HEK293 (cell line): ENCODE data around the gene MYCBPAP.

Experiments
- CTCF ChIA-PET: fragments of 350-600 bp; formaldehyde crosslinking; extraction: SDS; loops from one replicate; lab custom pipeline; 2021; ENCODE audit warnings: antibody characterized with exemption; lab: Yijun Ruan, JAX
- POLR2A ChIA-PET: fragments of 300-600 bp; formaldehyde crosslinking; extraction: SDS; loops from one replicate; lab custom pipeline; 2020; ENCODE audit warnings: antibody characterized with exemption, inconsistent platforms; lab: Yijun Ruan, JAX
- H3K27ac ChIP-seq: fragments of 200-500 bp; sonication (Bioruptor generic); 2 replicates; pipeline ENCODE4 v1.5.1; 2014; ENCODE audit warnings: low read depth, low read length, control low read depth, inconsistent platforms; ENCODE audit errors: extremely low read depth
- H3K36me3 ChIP-seq, 2 experiments: fragments of 200-500 bp in 1 of 2; sonication (Bioruptor generic) in 1 of 2; 1 replicate in 1 of 2; 2 replicates in 1 of 2; pipeline ENCODE4 v1.5.1; 2014 to 2017; ENCODE audit warnings: inconsistent platforms in 2 of 2, low read length in 2 of 2; ENCODE audit not compliant: control insufficient read depth in 2 of 2, insufficient read depth in 1 of 2
- H3K4me1 ChIP-seq: fragments of 200-500 bp; sonication (Bioruptor generic); 2 replicates; pipeline ENCODE4 v1.5.1; 2014; ENCODE audit warnings: mild to moderate bottlenecking, low read length, inconsistent platforms; ENCODE audit not compliant: control insufficient read depth, insufficient read depth
- H3K4me3 ChIP-seq: 2 replicates; pipeline ENCODE4 v1.5.1; 2011; ENCODE audit warnings: low read depth, mild to moderate bottlenecking, control low read depth, low read length, moderate library complexity
- H3K9me3 ChIP-seq: fragments of 200-500 bp; sonication (Bioruptor generic); 2 replicates; pipeline ENCODE4 v1.5.1; 2014; ENCODE audit warnings: low read depth, low read length, inconsistent platforms; ENCODE audit not compliant: control insufficient read depth, insufficient read depth
- GLI2 ChIP-seq: fragments of 450-650 bp; formaldehyde crosslinking; IDR thresholded peaks from 2 replicates; pipeline ENCODE4; 2017; ENCODE audit warnings: missing biosample characterization, missing genetic modification characterization, low read depth, borderline replicate concordance
- HOXC10 ChIP-seq: sonication (generic); formaldehyde crosslinking; IDR thresholded peaks from 2 replicates; pipeline ENCODE4 v1.8.1; 2023; ENCODE audit warnings: mild to moderate bottlenecking, missing genetic modification reagents
- KLF7 ChIP-seq: fragments of 450-650 bp; formaldehyde crosslinking; IDR thresholded peaks from 2 replicates; pipeline ENCODE4 v1.5.1; 2016; ENCODE audit warnings: missing biosample characterization, missing genetic modification characterization, borderline replicate concordance
- KLF9 ChIP-seq: fragments of 450-650 bp; formaldehyde crosslinking; IDR thresholded peaks from 2 replicates; pipeline ENCODE4 v1.5.1; 2016; ENCODE audit warnings: missing biosample characterization, missing genetic modification characterization, low read depth
- SCRT2 ChIP-seq: fragments of 450-650 bp; formaldehyde crosslinking; IDR thresholded peaks from 2 replicates; pipeline ENCODE4 v1.5.1; 2016; ENCODE audit warnings: missing biosample characterization, missing genetic modification characterization
- ZBTB7A ChIP-seq: fragments of 450-650 bp; formaldehyde crosslinking; IDR thresholded peaks from 2 replicates; pipeline ENCODE4 v1.5.1; 2016; ENCODE audit warnings: low read depth, missing biosample characterization, missing genetic modification characterization
- ZFP41 ChIP-seq: fragments of 450-650 bp; formaldehyde crosslinking; IDR thresholded peaks from 2 replicates; pipeline ENCODE4 v1.5.1; 2016; ENCODE audit warnings: missing biosample characterization, missing genetic modification characterization, borderline replicate concordance
- ZIC2 ChIP-seq: fragments of 450-650 bp; formaldehyde crosslinking; IDR thresholded peaks from 2 replicates; pipeline ENCODE4 v1.5.1; 2016; ENCODE audit warnings: missing biosample characterization, missing genetic modification characterization
- ZNF114 ChIP-seq: fragments of 450-650 bp; formaldehyde crosslinking; IDR thresholded peaks from 2 replicates; pipeline ENCODE4 v1.5.0; 2017; ENCODE audit warnings: missing biosample characterization, missing genetic modification characterization
- ZNF433 ChIP-seq: fragments of 450-650 bp; formaldehyde crosslinking; IDR thresholded peaks from 2 replicates; pipeline ENCODE4 v1.5.1; 2016; ENCODE audit warnings: missing biosample characterization, missing genetic modification characterization, low read depth
- ZNF449 ChIP-seq: fragments of 450-650 bp; formaldehyde crosslinking; IDR thresholded peaks from 2 replicates; pipeline ENCODE4 v1.5.1; 2017; ENCODE audit warnings: missing biosample characterization, mild to moderate bottlenecking, missing genetic modification characterization, moderate library complexity
- ZNF600 ChIP-seq: fragments of 450-650 bp; formaldehyde crosslinking; IDR thresholded peaks from 2 replicates; pipeline ENCODE4 v1.5.1; 2016; ENCODE audit warnings: missing biosample characterization, missing genetic modification characterization
- TF ChIP-seq, protein P1 (sequence below): fragments of 450-650 bp; formaldehyde crosslinking; IDR thresholded peaks from 2 replicates; pipeline ENCODE4 v1.5.1; 2017; ENCODE audit warnings: missing biosample characterization, missing genetic modification characterization

MYCBPAP gene

GRCh38 chr17:50536683-50537646 is 28.7 kb downstream of the MYCBPAP start:
- Histone ChIP-seq H3K36me3 (no peaks in the 10 kb centered on the region), H3K9me3 (no peaks in the 10 kb centered on the region), H3K4me3 (no peak overlapping the region), H3K4me1 (peaks cover 13% of the 10 kb centered on the region), H3K27ac (no peak overlapping the region)
- TF ChIP-seq SCRT2 (tag by site-specific recombination) (0 out of 2 replicates have a peak, but pooled peaks have one; percentile 21), ZBTB7A (tag by site-specific recombination) (no peak), GLI2 (tag by site-specific recombination) (no peak)
- POLR2A ChIA-PET, result no interaction called here
- CTCF ChIA-PET, result interaction anchor here (1.1 to 1.7 kb wide), 2 partner anchors 10 to 53 kb away, joined by 3 to 4 read pairs; partner anchors contain the start of gene SPATA20

DNA sequence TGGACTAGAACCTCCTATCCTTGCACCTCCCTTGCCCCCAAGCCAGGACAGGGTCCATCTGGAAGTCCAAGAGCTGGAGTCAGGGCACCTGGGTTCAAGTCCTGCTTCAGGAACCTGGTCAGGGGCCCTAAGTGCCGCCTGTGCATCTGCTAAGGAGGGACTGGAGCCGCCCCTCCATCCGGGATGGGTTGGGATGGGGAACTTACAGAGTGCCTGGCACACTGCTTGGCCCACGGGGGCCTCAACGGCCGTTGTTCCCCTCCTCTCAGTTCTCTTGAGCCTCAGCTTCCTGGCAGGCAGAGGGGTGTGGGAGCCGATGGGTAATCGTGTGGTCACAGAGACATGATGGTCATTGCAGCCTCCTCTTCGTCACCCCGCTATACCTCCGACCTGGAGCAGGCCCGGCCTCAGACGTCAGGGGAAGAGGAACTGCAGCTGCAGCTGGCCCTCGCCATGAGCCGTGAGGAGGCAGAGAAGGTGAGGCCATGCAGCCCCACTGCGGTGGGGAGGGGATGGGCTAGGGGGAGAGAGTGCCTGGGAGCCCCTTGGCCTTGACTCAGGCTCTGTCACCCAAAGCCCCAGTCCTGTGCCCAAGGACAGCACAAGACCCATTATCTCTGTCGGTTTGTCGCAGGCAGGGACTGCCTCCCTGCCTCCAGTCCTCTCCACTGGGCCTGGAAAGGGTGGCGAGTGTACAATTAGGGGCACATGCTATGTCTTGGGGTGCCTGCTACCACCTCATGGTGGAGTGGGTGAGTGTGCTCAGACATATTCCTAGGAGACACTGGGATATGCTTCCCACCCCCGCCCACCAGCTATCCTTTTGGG is 29.7 kb downstream of the MYCBPAP start:
- no peaks in the 10 kb centered on the region for H3K36me3 ChIP-seq
- POLR2A ChIA-PET, result interaction anchor here (0.7 kb wide), 1 partner anchor 614 kb away, joined by 4 read pairs; no protein-coding TSS in a partner anchor
- no peak overlapping the region for H3K27ac ChIP-seq
- no peaks in the 10 kb centered on the region for H3K9me3 ChIP-seq
- H3K4me1 ChIP-seq, result peaks cover 16% of the 10 kb centered on the region
- no peak for TF ChIP-seq ZNF600 (tag by site-specific recombination)
- TF ChIP-seq ZNF114 (tag by site-specific recombination), result no peak
- H3K4me3 ChIP-seq, result no peak overlapping the region
- CTCF ChIA-PET, result interaction anchor here (1.1 to 1.7 kb wide), 2 partner anchors 9 to 54 kb away, joined by 3 to 4 read pairs; partner anchors contain the start of gene SPATA20

DNA sequence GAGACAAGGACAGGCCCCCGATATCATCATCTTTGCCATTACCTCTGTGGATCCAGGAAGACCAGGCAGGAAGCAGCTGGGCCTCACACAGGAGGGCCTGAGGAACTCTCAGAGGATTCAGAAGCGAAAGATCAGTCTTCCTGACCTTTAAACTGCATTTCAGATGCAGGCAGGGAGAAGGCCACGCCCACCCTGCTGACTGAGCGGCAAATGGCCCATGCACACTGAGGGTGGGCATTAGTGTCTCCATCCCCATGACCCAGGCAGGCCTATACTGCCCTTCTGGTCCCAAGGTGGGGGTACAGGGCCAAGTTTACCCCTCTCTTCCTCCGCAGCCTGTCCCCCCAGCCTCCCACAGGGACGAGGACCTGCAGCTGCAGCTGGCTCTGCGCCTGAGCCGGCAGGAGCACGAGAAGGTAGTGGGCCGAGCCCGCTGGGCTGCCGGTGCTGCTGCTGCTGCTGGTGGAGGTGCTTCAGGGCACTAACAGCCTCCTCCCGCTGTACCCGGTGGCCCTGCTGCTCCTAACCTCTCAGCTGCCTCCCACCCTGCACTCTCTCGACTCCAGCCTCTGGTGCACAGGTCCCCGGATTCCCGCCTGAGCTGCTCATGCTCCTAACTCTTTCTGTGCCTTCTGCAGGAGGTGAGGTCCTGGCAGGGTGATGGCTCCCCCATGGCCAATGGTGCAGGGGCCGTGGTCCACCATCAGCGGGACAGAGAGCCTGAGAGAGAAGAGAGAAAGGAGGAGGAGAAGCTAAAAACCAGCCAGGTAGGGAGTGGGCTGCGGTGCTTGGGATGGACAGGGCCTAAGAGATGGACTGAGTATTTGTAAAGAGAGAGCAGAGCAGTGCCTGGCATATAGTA is 30.5 kb downstream of the MYCBPAP start:
- CTCF ChIA-PET, result interaction anchor here (0.9 to 1.7 kb wide), 2 partner anchors 55 to 92 kb away, joined by 4 read pairs; no protein-coding TSS in a partner anchor

More for the DNA sequence above, 30.5 kb downstream of the MYCBPAP start:
- TF ChIP-seq ZFP41 (tag by site-specific recombination), result no peak
- peak; percentile 71 for TF ChIP-seq KLF9 (tag by site-specific recombination)
- TF ChIP-seq KLF7, result no peak
- TF ChIP-seq, protein P1, sequence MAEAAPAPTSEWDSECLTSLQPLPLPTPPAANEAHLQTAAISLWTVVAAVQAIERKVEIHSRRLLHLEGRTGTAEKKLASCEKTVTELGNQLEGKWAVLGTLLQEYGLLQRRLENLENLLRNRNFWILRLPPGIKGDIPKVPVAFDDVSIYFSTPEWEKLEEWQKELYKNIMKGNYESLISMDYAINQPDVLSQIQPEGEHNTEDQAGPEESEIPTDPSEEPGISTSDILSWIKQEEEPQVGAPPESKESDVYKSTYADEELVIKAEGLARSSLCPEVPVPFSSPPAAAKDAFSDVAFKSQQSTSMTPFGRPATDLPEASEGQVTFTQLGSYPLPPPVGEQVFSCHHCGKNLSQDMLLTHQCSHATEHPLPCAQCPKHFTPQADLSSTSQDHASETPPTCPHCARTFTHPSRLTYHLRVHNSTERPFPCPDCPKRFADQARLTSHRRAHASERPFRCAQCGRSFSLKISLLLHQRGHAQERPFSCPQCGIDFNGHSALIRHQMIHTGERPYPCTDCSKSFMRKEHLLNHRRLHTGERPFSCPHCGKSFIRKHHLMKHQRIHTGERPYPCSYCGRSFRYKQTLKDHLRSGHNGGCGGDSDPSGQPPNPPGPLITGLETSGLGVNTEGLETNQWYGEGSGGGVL, result peak; percentile 15; the same call in 1 of the 2 replicates
- TF ChIP-seq HOXC10 (CRISPR knock-in tag), result no peak
- TF ChIP-seq ZNF600 (tag by site-specific recombination), result peak; percentile 35; the same call in 1 of the 2 replicates
- no peak for TF ChIP-seq ZNF433
- TF ChIP-seq ZNF449 (tag by site-specific recombination), result no peak
- peak; percentile 10; the same call in 1 of the 2 replicates for TF ChIP-seq ZIC2 (tag by site-specific recombination)
- Histone ChIP-seq H3K4me1 (peaks cover 9% of the 10 kb centered on the region), H3K4me3 (no peak overlapping the region), H3K36me3 (no peaks in the 10 kb centered on the region), H3K27ac (no peak overlapping the region), H3K9me3 (no peaks in the 10 kb centered on the region)
- POLR2A ChIA-PET, result interaction anchor here (0.7 kb wide), 1 partner anchor 615 kb away, joined by 4 read pairs; no protein-coding TSS in a partner anchor
